H1 (cell line): ENCODE data around the gene EPN3.

Experiments
- BCL11A ChIP-seq, 2 experiments: IDR thresholded peaks; one replicate each; pipeline ENCODE4 v1.6.1; 2011; ENCODE audit warnings: low read depth in 2 of 2, low read length in 2 of 2, mild to moderate bottlenecking in 2 of 2
- BRCA1 ChIP-seq: IDR thresholded peaks from 2 replicates; pipeline ENCODE4 v1.6.1; 2012; ENCODE audit warnings: low read depth, low read length, improper control_type of control experiment
- EP300 ChIP-seq, 2 experiments: IDR thresholded peaks; 1 replicate in 1 of 2; 2 replicates in 1 of 2; pipeline ENCODE4 v1.6.1; 2011 to 2012; ENCODE audit warnings: low read depth in 2 of 2, low read length in 2 of 2, mild to moderate bottlenecking in 2 of 2, borderline replicate concordance in 1 of 2, inconsistent platforms in 1 of 2, moderate library complexity in 1 of 2
- POLR2A ChIP-seq, 2 experiments: IDR thresholded peaks; 1 replicate in 1 of 2; 2 replicates in 1 of 2; pipeline ENCODE4 v1.6.1; 2011; ENCODE audit warnings: low read depth in 2 of 2, low read length in 2 of 2, mild to moderate bottlenecking in 2 of 2; ENCODE audit errors: control extremely low read depth in 1 of 2
- SP4 ChIP-seq: IDR thresholded peaks from 2 replicates; pipeline ENCODE4 v1.6.1; 2012; ENCODE audit warnings: low read length, inconsistent platforms

- TF ChIP-seq BCL11A (IDR thresholded peaks at IDR 0.05; ENCODE audit: low read depth in 2 of 2, low read length in 2 of 2) (no peak), BRCA1 (no peak), EP300 (IDR thresholded peaks at IDR 0.05; ENCODE audit: borderline replicate concordance in 1 of 2, low read depth in 2 of 2, low read length in 2 of 2) (no peak), POLR2A (IDR thresholded peaks at IDR 0.05; ENCODE audit: control extremely low read depth in 1 of 2, low read depth in 2 of 2, low read length in 2 of 2) (no peak), SP4 (no peak)
These were observed 9.8 kb upstream of the EPN3 start for GRCh38 chr17:50522766-50523165.
